ENCODE results near the gene GTSE1.

The GTSE1 gene

GRCh38 chr22:46320716-46321386 is 24.2 kb downstream of the GTSE1 start:
- no peak overlapping the region for H3K4me3 ChIP-seq (ENCODE audit: low read depth in 1 of 2, low read length in 2 of 2)
- H3K27me3 ChIP-seq (ENCODE audit: low read depth, low read length), result no peaks in the 10 kb centered on the region
- no peak overlapping the region for H3K27ac ChIP-seq (ENCODE audit: low read length)
- no peaks in the 10 kb centered on the region for H3K36me3 ChIP-seq (ENCODE audit: control insufficient read depth in 1 of 2, insufficient read depth in 2 of 2, low read length in 2 of 2)
- H3K9me3 ChIP-seq (ENCODE audit: control insufficient read depth in 1 of 2, low read length in 2 of 2), result no peaks in the 10 kb centered on the region
- H3K4me1 ChIP-seq (ENCODE audit: control insufficient read depth in 1 of 2, insufficient read depth in 2 of 2, low read length in 2 of 2), result no peaks in the 10 kb centered on the region

GRCh38 chr22:46322711-46323110 is 26.0 kb downstream of the GTSE1 start:
- no peaks in the 10 kb centered on the region for H3K27me3 ChIP-seq (ENCODE audit: low read depth, low read length)
- no peaks in the 10 kb centered on the region for H3K36me3 ChIP-seq (ENCODE audit: control insufficient read depth in 1 of 2, insufficient read depth in 2 of 2, low read length in 2 of 2)
- no peak overlapping the region for H3K27ac ChIP-seq (ENCODE audit: low read length)

GRCh38 chr22:46323162-46323561 is 26.5 kb downstream of the GTSE1 start:
- H3K4me3 ChIP-seq (ENCODE audit: low read depth in 1 of 2, low read length in 2 of 2), result no peak overlapping the region
- H3K27me3 ChIP-seq (ENCODE audit: low read depth, low read length), result no peaks in the 10 kb centered on the region
- no peaks in the 10 kb centered on the region for H3K4me1 ChIP-seq (ENCODE audit: control insufficient read depth in 1 of 2, insufficient read depth in 2 of 2, low read length in 2 of 2)
- H3K27ac ChIP-seq (ENCODE audit: low read length), result no peak overlapping the region
- H3K36me3 ChIP-seq (ENCODE audit: control insufficient read depth in 1 of 2, insufficient read depth in 2 of 2, low read length in 2 of 2), result no peaks in the 10 kb centered on the region
- H3K9me3 ChIP-seq (ENCODE audit: control insufficient read depth in 1 of 2, low read length in 2 of 2), result no peaks in the 10 kb centered on the region

More at GRCh38 chr22:46322711-46323110, 26.0 kb downstream of the GTSE1 start:
- Histone ChIP-seq H3K4me1 (ENCODE audit: control insufficient read depth in 1 of 2, insufficient read depth in 2 of 2, low read length in 2 of 2) (no peaks in the 10 kb centered on the region), H3K4me3 (ENCODE audit: low read depth in 1 of 2, low read length in 2 of 2) (no peak overlapping the region), H3K9me3 (ENCODE audit: control insufficient read depth in 1 of 2, low read length in 2 of 2) (no peaks in the 10 kb centered on the region)

- Histone ChIP-seq H3K4me3 (ENCODE audit: low read depth in 1 of 2, low read length in 2 of 2) (no peak overlapping the region), H3K9me3 (ENCODE audit: control insufficient read depth in 1 of 2, low read length in 2 of 2) (no peaks in the 10 kb centered on the region), H3K27ac (ENCODE audit: low read length) (no peak overlapping the region), H3K4me1 (ENCODE audit: control insufficient read depth in 1 of 2, insufficient read depth in 2 of 2, low read length in 2 of 2) (no peaks in the 10 kb centered on the region), H3K36me3 (ENCODE audit: control insufficient read depth in 1 of 2, insufficient read depth in 2 of 2, low read length in 2 of 2) (no peaks in the 10 kb centered on the region), H3K27me3 (ENCODE audit: low read depth, low read length) (no peaks in the 10 kb centered on the region)
Measured at GRCh38 chr22:46326066-46326680, 29.5 kb downstream of the GTSE1 start.

- no peak overlapping the region for H3K27ac ChIP-seq (ENCODE audit: low read length)
- H3K9me3 ChIP-seq (ENCODE audit: control insufficient read depth in 1 of 2, low read length in 2 of 2), result no peaks in the 10 kb centered on the region
- H3K36me3 ChIP-seq (ENCODE audit: control insufficient read depth in 1 of 2, insufficient read depth in 2 of 2, low read length in 2 of 2), result no peaks in the 10 kb centered on the region
- no peaks in the 10 kb centered on the region for H3K27me3 ChIP-seq (ENCODE audit: low read depth, low read length)
- no peak overlapping the region for H3K4me3 ChIP-seq (ENCODE audit: low read depth in 1 of 2, low read length in 2 of 2)
- H3K4me1 ChIP-seq (ENCODE audit: control insufficient read depth in 1 of 2, insufficient read depth in 2 of 2, low read length in 2 of 2), result no peaks in the 10 kb centered on the region
Measured at GRCh38 chr22:46327691-46328465, 31.2 kb downstream of the GTSE1 start.

- H3K27ac ChIP-seq (ENCODE audit: low read length), result no peak overlapping the region
- H3K9me3 ChIP-seq (ENCODE audit: control insufficient read depth in 1 of 2, low read length in 2 of 2), result no peaks in the 10 kb centered on the region
- H3K4me3 ChIP-seq (ENCODE audit: low read depth in 1 of 2, low read length in 2 of 2), result no peak overlapping the region
- no peaks in the 10 kb centered on the region for H3K27me3 ChIP-seq (ENCODE audit: low read depth, low read length)
- no peaks in the 10 kb centered on the region for H3K36me3 ChIP-seq (ENCODE audit: control insufficient read depth in 1 of 2, insufficient read depth in 2 of 2, low read length in 2 of 2)
- no peaks in the 10 kb centered on the region for H3K4me1 ChIP-seq (ENCODE audit: control insufficient read depth in 1 of 2, insufficient read depth in 2 of 2, low read length in 2 of 2)
Measured at GRCh38 chr22:46328797-46329196, 32.1 kb downstream of the GTSE1 start.

GRCh38 chr22:46329616-46330015 is 32.9 kb downstream of the GTSE1 start:
- no peaks in the 10 kb centered on the region for H3K36me3 ChIP-seq (ENCODE audit: control insufficient read depth in 1 of 2, insufficient read depth in 2 of 2, low read length in 2 of 2)
- H3K4me1 ChIP-seq (ENCODE audit: control insufficient read depth in 1 of 2, insufficient read depth in 2 of 2, low read length in 2 of 2), result no peaks in the 10 kb centered on the region
- no peaks in the 10 kb centered on the region for H3K9me3 ChIP-seq (ENCODE audit: control insufficient read depth in 1 of 2, low read length in 2 of 2)

GRCh38 chr22:46330426-46330825 is 33.8 kb downstream of the GTSE1 start:
- Histone ChIP-seq H3K4me1 (ENCODE audit: control insufficient read depth in 1 of 2, insufficient read depth in 2 of 2, low read length in 2 of 2) (no peaks in the 10 kb centered on the region), H3K27ac (ENCODE audit: low read length) (no peak overlapping the region), H3K4me3 (ENCODE audit: low read depth in 1 of 2, low read length in 2 of 2) (no peak overlapping the region), H3K27me3 (ENCODE audit: low read depth, low read length) (no peaks in the 10 kb centered on the region), H3K36me3 (ENCODE audit: control insufficient read depth in 1 of 2, insufficient read depth in 2 of 2, low read length in 2 of 2) (no peaks in the 10 kb centered on the region), H3K9me3 (ENCODE audit: control insufficient read depth in 1 of 2, low read length in 2 of 2) (no peaks in the 10 kb centered on the region)

More at GRCh38 chr22:46329616-46330015, 32.9 kb downstream of the GTSE1 start:
- no peak overlapping the region for H3K4me3 ChIP-seq (ENCODE audit: low read depth in 1 of 2, low read length in 2 of 2)
- no peak overlapping the region for H3K27ac ChIP-seq (ENCODE audit: low read length)
- no peaks in the 10 kb centered on the region for H3K27me3 ChIP-seq (ENCODE audit: low read depth, low read length)

GRCh38 chr22:46331496-46331895 is 34.8 kb downstream of the GTSE1 start:
- Histone ChIP-seq H3K4me3 (ENCODE audit: low read depth in 1 of 2, low read length in 2 of 2) (no peak overlapping the region), H3K36me3 (ENCODE audit: control insufficient read depth in 1 of 2, insufficient read depth in 2 of 2, low read length in 2 of 2) (no peaks in the 10 kb centered on the region), H3K4me1 (ENCODE audit: control insufficient read depth in 1 of 2, insufficient read depth in 2 of 2, low read length in 2 of 2) (peaks cover 2 to 3% of the 10 kb centered on the region in 2 donors), H3K27me3 (ENCODE audit: low read depth, low read length) (no peaks in the 10 kb centered on the region), H3K9me3 (ENCODE audit: control insufficient read depth in 1 of 2, low read length in 2 of 2) (no peaks in the 10 kb centered on the region), H3K27ac (ENCODE audit: low read length) (no peak overlapping the region)

- Histone ChIP-seq H3K4me1 (ENCODE audit: control insufficient read depth in 1 of 2, insufficient read depth in 2 of 2, low read length in 2 of 2) (peaks cover 9 to 14% of the 10 kb centered on the region in 2 donors), H3K27ac (ENCODE audit: low read length) (peak within 1 kb of the TSS; percentile 72), H3K36me3 (ENCODE audit: control insufficient read depth in 1 of 2, insufficient read depth in 2 of 2, low read length in 2 of 2) (peaks cover 19 to 25% of the 10 kb centered on the region in 2 donors)
Measured at GRCh38 chr22:46335201-46336118, 38.8 kb downstream of the GTSE1 start, which contains the start of gene TRMU. Gene TRMU, plus strand, starts transcription at chr22:46335714. Its CDS starts 51 bp downstream, at chr22:46335765.

More at GRCh38 chr22:46335201-46336118, 38.8 kb downstream of the GTSE1 start, which contains the start of gene TRMU:
- H3K4me3 ChIP-seq (ENCODE audit: low read depth in 1 of 2, low read length in 2 of 2), result peak within 1 kb of the TSS; percentile 70 to 97
- no peaks in the 10 kb centered on the region for H3K27me3 ChIP-seq (ENCODE audit: low read depth, low read length)
- no peaks in the 10 kb centered on the region for H3K9me3 ChIP-seq (ENCODE audit: control insufficient read depth in 1 of 2, low read length in 2 of 2)

Data from muscle layer of duodenum (tissue), 2 donors.